ENCODE data around the gene IQCM.

- TF ChIP-seq POLR2A (IDR thresholded peaks at IDR 0.05), result no peak
- TF ChIP-seq CTCF (IDR thresholded peaks at IDR 0.05), result no peak
These were observed 293.8 kb downstream of the IQCM start for GRCh38 chr4:149521611-149522425.

Data from esophagus squamous epithelium (tissue), 4 donors.